Hematopoietic multipotent progenitor cell (in vitro differentiated cells): ENCODE data around the gene PIGZ. TPM values are rescaled to one million over a fixed set of nuclear protein-coding genes. Genes with fewer than 3 reads are reported as not detected.

Experiments used
- DNase-seq, 3 donors: peaks; one replicate each; pipeline ENCODE4 v3.0.0-alpha.2; 2011 to 2015; ENCODE audit warnings: low read depth in 2 of 3, low spot score in 2 of 3
- total RNA-seq: library from RNA; depleted of rRNA; stranded (reverse); fragments of >200 nt; gene quantifications from one replicate; pipeline ENCODE4 v1.2.3, GENCODE V29; 2012

PIGZ gene
- total RNA-seq, 1 donor, result 5.4 TPM

DNA sequence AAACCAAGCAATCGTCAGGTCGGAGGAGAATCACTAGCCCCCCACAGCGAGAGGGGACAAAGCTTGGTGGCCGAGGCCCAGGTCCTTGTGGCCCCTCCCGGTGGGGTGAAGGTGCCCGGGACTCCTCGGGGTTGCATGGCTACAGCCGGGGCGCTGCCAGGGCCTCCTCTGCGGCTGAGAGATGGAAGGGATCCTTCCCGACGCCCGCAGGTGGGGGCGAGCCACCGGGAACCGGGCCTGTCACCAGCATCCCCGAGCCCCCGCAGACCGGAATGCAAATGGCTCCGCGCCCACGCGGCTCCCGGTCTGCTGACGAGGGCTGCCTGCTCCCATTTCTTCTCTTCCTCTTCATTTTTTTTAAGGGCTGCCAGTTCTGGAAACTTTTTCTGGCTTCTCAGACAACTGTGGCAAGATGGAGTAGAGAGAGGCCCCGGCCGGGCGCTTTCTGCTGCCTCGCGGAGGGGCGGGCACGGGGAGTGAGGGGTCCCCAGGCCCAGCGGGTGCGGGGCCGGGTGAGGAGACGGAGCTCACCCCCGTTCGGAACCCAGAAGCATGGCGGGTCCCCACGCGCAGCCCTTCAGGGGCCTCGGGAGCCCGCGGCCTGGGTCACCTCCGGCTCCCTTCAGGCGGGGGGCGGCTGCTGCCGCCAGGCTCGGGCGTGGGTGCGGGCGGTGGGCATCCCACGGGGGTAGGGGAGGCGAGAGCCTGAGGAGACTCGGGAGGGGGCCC, 33.5 kb upstream of the PIGZ start:
- peak in 2 of 3 donors; percentile 22 to 54 for DNase-seq

DNA sequence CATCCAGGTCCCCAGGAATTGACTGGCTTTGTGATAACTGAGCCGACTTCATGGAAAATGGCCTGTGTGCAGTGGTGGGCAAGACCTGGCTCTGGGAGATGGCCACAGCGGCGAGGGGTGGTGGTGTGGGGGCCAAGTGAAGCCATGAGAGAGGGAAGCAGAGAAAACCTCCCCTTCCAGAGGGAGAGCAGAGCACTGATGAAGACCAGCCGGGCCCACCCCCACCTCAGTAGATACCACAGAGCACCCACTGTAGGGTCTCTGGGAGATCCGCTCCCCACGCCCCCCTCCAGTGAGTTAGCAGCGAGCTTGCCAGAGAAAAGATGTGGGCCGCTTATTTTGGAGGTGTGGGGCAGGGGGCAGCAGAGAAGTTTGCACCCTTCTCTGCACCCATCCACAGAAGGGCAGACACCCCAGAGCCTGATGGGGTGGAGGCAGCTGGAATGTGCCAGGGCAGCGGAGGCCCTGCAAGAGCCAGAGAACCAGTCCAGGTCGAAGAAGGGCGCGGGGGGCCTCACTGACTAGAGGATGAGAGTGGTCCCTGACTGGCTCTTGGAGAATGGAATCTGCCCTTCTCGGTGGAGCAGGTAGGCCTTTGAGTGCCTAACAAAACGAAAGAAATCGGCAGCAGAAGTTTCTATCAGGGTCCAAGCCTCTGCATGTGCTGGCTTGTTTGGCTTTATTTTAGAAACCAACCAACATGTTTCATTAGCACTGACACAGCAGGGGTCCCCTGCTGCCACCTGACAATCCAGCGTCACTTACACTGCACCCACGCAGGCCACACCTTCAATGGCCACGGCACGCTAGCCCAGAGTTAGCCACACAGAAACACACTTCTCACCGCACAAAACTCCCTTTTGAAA, 32.7 kb upstream of the PIGZ start:
- DNase-seq, result no peak

DNA sequence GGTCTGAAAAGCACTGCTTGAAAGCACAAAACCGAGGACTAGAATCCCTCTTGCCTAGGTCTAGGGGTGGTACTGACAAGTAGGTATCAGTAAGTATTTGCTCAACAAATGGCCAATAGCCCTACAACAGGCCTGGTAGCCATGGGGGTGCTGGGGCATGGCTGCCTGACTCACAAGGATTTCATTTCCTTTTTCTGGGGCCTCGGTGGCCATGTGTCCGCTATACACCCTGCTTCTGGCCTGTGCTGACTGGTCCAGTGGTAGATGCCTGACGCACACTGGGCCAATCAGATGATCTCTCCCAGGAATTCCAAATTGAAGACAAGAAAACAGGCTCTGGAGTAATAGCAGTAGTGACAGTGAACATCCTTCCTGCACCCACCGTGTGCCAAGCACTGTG, 31.6 kb upstream of the PIGZ start:
- DNase-seq, result no peak

DNA sequence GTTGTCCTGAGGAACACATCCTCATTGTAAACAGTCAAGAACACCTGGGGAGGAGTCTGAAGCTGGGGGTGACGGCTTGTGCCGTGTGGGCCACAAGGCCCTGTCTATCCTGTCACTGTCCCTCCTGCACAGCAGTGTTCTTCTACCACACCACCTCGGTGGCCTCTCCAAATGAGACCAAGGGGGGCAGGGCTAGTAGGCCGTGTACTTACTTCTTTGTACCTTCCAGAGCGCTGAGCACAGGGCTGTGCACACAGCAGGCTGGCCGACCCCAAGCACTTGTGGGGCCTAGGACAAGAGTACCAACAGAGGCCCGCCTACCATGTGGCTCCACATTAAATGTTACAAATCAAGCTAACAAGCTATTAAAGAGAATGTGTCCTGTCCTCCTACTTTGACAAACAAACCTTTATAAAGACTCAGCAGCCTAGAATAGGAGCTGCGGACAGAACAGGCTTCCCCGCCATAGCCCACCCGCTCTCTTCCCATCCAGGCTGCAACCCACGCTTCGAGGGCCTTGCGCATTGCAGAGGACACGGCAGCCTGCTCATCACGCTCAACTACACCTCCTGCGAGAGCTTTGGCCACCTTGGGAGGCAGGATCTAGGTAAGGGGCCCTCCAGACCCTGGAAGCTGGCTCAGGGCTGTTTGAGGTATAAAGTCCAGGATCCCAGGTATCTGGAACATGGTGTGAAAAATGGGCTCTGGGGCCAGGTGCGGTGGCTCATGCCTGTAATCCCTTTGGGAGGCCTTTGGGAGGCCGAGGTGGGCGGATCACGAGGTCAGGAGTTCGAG, 30.5 kb upstream of the PIGZ start:
- no peak for DNase-seq

DNA sequence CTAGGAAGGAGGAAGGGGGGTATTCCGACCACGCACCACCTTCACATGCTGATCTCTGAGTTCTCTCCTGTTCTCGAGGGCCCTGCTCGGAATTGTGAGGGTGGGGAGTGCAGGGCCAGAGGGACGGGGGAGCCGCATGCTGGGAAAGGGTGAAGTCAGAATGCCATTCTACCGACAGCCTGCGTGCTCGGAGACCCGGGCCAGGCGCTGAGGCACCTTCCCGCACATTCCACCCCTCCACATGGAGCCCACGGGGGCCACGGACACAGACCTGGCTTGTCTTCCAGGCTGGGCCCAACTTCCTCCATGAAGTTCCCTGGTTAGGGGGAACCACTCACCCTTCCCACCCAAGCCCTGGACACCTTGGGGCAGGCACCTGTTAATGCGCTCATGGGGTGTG, 28.7 kb upstream of the PIGZ start:
- no peak for DNase-seq

DNA sequence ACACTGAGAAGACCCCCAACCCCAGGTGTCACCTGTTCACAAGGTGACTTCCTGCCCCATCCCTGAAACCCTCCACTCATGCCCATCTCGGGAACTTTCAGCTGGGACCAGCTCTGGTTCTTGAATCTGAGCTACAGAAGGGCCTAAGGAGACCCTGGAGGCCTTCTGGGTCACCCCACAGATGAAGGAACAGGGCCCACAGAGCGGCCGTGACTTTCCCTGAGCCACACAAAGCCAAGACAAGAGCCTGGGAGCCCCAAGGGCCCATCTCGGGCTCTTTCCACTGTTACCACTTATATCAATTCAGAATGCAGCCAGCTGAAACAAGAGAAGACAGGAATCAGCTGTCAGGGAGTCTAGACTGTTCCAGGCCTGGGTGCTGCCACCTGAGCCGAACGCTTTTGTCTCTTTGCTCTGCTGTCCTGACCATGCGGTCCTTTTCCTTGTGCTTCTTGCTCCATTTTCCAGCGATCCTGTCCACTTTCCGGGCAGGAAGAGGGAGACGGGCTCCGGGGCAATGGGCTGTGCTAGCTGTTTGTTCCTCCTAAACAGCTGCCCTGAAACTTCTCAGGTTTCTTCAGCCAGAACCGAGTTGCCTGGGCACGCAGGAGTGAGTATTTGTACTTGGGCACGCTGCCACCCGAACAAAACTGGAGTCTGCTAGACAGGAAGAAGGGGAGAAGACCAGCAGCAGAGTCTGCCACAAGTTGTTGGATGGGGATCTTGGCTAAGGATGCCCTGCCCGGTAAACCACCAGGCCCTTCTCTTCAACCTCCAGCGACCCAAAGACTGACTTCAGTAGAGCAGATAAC, 28.0 kb upstream of the PIGZ start:
- DNase-seq, result no peak

DNA sequence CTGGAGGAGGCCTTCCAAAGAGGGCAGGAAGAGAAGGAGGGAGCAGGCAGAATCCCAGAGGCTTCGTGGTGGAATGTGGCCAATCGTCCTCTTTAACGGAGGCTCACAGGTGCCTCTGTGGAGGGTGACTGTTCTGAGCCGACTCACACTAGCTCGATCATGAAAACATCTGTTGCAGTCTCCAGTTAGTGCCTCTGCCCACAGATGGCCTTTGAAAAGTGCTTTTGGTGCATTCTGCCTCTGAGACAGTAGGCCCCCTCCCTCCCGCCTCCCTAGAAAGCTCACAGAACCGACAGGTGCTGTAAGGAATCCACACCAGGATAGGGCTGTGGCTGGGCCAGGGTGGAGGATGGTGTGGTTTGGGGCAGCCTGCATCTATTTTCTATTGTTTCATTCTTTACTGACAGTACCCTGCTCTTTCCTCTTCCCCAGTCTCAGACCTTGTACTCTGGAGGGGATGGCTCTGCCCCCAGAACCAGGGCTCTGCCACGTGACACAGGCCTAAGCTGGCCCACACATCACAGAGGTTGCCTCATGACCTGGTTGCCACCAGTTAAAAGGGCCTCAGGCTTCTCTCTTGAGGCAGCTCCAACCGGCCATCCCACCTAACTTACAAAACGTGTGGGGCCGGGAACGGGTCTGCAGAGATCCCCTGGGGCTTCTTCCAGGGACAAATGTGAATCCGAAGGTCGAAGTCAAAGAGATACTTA, 27.2 kb upstream of the PIGZ start:
- no peak for DNase-seq

DNA sequence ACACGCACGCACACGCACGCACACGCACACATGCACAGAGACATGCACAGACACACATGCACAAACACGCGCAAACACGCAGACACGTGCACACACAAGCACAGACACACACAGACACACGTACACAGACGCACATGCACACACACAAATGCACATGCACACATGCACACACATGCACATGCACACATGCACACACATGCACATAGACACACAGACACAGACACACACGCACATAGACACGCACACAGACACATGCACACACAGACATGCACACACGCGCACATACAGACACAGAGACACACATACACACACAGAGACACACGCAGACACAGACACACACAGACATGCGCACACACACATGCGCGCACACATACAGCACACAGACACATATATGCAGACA, 26.4 kb upstream of the PIGZ start:
- DNase-seq, result no peak

DNA sequence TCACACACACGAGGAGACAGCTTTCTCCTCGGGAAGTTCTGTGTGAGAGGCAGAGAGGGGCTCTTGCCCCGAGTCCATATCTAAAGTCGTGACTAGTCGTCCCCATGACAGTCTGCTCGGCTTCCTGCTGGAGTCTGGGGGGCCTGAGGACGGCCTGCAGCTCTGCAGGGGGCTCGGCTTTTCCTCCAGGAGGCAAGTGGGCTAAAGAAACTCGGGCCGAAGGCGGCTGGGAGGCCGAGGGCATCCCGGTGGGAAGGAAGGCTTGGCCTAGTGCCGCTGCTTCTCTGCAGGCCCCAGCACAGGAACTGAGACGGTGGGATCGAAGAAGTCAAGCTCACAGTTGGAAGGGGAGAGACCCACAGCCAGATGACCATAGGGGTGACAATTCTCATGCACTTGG, 25.4 kb upstream of the PIGZ start:
- no peak for DNase-seq

DNA sequence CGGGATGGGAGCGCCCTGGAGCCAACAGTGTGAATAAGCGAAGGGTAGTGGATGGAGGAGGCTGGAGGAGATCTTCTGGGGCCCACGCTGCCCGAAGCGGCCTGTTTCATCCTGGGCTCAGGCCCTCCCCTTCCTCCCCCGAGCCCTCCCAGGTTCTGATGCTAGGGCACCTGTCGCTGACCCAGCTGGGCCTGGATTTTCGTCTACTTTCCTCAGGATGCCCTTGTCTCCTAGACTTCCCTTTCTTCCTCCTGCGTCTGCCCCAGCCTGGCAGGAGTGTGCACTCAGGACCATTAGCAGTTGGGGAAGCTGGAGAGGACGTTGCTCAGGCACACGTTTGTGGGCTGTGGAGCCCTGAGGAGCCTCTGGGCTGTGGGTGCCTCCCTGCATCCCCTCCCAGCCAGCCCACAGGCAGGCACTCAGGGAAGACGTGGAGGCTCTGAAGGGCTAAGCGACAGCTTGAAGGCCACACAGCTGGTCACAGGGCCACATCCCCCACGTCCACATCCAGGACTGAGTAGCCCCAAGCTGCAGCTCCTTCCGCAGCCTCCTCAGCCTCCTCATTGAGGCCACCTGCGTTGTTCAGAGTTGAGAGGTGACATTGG, 23.9 kb upstream of the PIGZ start:
- DNase-seq, result no peak

DNA sequence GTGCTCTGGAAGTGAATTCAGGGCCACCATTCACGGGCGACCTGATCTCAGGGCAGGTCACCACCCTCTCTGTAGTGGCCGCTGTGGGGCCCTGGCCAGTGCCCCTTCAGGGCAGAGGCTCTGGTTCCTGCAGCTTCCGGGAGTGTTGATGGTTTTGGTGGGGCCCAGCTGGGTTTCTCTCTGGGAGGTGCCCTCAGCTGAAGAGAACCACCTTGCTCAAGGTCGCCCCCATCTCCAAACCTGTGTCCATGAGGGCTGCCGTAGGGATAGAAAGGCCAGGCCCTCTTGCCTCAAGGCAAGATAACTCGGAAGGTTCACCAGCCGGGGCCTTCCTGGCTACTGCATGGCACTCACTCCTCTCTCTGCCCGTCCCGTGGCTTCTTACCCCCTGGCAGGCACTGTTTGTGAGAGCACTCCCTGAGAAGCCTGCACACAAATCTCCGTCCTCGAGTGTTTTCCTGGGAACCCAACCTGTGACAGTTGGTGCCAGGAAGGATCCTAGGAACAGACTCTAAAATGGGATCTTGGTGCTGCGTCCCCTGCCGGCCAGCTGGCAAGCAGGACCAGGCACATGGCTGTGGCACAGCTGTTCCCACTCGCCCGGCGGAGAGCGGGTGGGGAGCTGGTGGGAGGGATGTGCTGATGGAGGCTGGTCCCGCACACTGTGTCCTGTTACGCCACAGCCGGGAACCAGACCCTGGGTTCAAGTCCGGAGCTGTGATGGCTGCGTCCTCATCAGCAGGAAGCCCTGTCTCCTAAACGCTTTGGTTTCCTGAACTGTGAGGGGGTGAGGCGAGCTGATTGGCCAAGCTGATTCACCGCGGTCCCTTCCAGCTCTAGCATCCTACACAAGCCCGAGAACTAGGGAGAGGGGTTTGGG, 23.2 kb upstream of the PIGZ start:
- no peak for DNase-seq

DNA sequence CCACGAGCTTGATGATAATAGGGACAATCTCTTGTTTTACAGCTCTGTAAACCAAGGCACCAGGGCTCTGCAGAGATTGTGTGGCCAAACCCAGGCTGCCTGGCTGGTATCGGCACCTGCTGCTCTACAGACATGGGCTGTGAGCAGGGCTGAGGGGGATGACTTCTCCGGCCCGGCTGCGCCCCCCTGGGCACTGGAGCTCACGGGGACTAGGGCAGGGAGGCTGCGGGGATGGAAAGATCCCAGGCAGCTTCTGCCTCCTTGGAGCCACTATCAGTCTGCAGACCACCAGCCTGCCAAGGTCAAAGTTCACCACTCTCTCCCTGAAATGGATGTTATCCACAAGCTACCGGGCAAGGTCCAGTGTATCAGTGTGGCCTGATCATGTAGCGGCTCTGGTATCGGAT, 22.0 kb upstream of the PIGZ start:
- no peak for DNase-seq

DNA sequence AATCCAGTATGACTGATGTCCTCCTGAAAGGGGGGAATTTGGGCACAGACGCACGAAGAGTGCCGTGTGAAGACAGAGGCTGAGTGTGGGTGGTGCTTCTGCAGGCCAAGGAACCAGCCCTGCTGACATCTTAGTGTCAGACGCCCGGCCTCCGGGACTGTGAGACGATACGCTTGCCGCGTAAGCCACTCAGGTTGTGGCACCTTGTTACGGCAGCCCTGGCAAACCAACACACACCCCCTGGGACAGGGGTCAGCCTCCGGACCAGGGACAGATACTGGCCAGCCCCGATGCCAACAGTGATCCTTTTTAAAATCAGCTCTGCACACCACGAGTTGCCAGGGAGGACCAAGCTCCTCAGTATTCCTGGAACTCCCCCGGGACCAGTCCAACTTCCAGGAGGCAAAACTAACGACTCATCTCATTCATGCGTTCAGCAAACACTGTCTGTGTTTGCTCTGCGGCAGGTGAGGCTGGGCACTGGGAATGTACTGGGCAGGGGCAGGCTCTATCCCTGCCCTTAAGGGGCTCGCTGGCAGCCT, 21.2 kb upstream of the PIGZ start:
- DNase-seq, result no peak

DNA sequence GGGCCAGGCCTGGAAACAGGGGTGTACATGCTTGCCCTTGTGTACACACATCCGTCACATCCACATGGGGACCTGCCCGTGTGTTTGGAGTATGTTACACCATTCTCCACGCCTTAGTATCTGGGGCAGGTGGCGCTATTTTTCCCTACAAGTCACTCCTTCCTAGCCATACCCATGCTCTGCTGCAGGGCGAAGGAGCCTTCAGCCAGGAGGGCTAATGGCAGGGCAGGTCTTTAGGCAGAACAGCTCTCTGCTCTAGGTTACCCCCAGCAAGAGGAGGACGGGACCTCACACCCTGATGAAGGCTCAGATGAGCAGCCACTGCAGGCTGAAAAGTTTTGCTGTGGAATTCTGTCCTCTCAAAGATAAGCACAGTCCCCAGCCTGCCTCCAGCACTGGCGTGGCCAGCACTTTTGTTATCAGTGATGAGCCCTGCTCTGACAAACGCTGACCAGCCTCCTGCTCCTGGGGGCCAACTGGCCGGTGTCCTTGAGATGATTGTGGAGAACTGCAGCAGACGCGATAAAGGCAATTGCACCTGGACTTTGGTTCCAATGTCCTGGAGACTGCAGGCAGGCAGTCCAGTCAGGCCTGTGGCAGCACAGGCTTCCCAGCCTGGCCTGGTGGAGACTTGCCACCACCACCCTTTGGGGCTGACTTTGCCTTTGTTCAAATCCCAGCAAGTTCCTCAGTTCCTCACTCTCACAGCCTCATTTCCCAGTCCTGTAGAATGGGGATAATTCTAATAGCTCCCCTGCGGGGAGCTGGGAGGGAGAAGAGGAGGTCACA, 19.8 kb upstream of the PIGZ start:
- DNase-seq, result no peak

DNA sequence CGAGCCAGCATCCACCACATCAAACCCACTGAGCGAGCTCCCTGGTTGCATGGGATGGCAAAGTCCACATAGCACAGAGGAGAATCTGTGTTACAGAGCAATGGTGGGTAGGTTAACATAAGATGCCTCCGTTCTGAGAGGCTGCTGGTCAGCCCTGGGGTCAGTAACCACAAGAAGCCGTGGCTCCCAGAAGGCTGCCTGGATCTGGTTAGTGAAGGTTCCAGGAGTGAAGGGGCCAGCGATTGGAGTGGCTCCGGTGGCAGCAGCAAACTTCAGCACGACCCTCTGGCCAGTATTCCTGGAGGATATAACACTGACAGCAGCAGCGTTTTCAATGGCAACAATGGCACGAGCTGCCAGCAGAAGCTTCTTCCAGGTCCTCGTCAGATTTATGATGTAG, 18.4 kb upstream of the PIGZ start:
- DNase-seq, result no peak

DNA sequence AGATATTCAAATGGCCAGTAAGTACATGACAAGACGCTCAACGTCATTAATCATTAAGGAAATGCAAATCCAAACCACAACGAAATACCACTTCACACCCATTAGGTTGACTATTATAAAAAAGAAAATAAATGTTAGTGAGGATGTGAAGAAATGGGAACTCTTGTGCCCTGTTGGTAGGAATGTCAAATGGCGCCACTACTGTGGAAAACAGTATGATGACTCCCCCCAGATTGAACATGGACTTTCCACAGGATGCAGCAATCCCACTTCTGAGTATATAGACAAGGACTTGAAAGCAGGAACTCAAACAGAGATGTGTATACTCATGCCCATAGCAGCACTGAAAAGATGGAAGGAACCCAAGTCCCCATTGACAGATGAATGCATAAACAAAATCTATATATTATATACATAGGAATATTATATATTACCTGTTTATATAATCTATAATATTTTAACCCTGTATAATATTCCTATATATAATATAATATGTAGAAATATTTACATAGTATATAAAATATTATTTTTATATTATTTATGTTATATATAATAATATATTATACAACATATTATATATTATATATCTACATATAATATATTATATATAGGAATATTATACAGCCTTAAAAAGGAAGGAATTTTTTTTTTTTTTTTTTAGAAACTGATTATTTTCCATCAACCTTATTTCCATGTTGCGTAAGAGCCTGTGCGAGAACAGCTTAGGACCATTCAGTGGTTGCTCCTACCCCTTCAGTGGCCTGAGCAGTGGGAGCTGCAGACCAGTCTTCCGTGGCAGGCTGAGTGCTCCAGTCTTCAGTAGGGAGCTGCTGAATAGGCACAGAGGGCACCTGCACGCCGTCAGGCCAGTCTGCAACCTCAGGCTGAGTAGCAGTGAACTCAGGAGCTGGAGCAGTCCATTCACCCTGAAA, 17.6 kb upstream of the PIGZ start:
- no peak for DNase-seq
